Measurements from ENCODE around the gene TMEM175.

TMEM175 gene

GRCh38 chr4:906339-907102 lies 25.7 kb upstream of the TMEM175 start:
- Mint-ChIP-seq H3K27ac (peak overlapping the region; percentile 29), H3K9me3 (peaks cover 2% of the 10 kb centered on the region), H3K36me3 (peaks cover 66% of the 10 kb centered on the region), H3K4me3 (no peak overlapping the region), H3K27me3 (no peaks in the 10 kb centered on the region), H3K4me1 (peaks cover 14% of the 10 kb centered on the region)
- ATAC-seq, result no peak

- peaks cover 17% of the 10 kb centered on the region for H3K4me1 Mint-ChIP-seq
- peaks cover 2% of the 10 kb centered on the region for H3K9me3 Mint-ChIP-seq
- peaks cover 69% of the 10 kb centered on the region for H3K36me3 Mint-ChIP-seq
- H3K4me3 Mint-ChIP-seq, result no peak overlapping the region
- ATAC-seq, result no peak
- H3K27ac Mint-ChIP-seq, result no peak overlapping the region
- no peaks in the 10 kb centered on the region for H3K27me3 Mint-ChIP-seq
These were observed 25.2 kb upstream of the TMEM175 start for GRCh38 chr4:907103-907400.

- H3K27ac Mint-ChIP-seq, result no peak overlapping the region
- H3K27me3 Mint-ChIP-seq, result no peaks in the 10 kb centered on the region
- peaks cover 2% of the 10 kb centered on the region for H3K9me3 Mint-ChIP-seq
- H3K36me3 Mint-ChIP-seq, result peaks cover 70% of the 10 kb centered on the region
- ATAC-seq, result no peak
- no peak overlapping the region for H3K4me3 Mint-ChIP-seq
- peaks cover 13% of the 10 kb centered on the region for H3K4me1 Mint-ChIP-seq
These were observed 24.4 kb upstream of the TMEM175 start for GRCh38 chr4:907691-908425.

- peaks cover 2% of the 10 kb centered on the region for H3K9me3 Mint-ChIP-seq
- peaks cover 61% of the 10 kb centered on the region for H3K36me3 Mint-ChIP-seq
- no peak overlapping the region for H3K27ac Mint-ChIP-seq
- peaks cover 10% of the 10 kb centered on the region for H3K4me1 Mint-ChIP-seq
- H3K4me3 Mint-ChIP-seq, result no peak overlapping the region
- ATAC-seq, result no peak
- no peaks in the 10 kb centered on the region for H3K27me3 Mint-ChIP-seq
These were observed 23.1 kb upstream of the TMEM175 start for GRCh38 chr4:909131-909571.

- no peak for ATAC-seq
- Mint-ChIP-seq H3K4me3 (no peak overlapping the region), H3K36me3 (peaks cover 59% of the 10 kb centered on the region), H3K4me1 (peaks cover 14% of the 10 kb centered on the region), H3K27ac (no peak overlapping the region), H3K27me3 (no peaks in the 10 kb centered on the region), H3K9me3 (peaks cover 2% of the 10 kb centered on the region)
These were observed 22.4 kb upstream of the TMEM175 start for GRCh38 chr4:909821-910220.

GRCh38 chr4:910366-911091 lies 21.7 kb upstream of the TMEM175 start:
- Mint-ChIP-seq H3K27ac (peak overlapping the region; percentile 51), H3K27me3 (no peaks in the 10 kb centered on the region), H3K4me1 (peaks cover 21% of the 10 kb centered on the region), H3K9me3 (peaks cover 2% of the 10 kb centered on the region), H3K4me3 (no peak overlapping the region), H3K36me3 (peaks cover 52% of the 10 kb centered on the region)
- no peak for ATAC-seq

GRCh38 chr4:911221-911751 lies 21.0 kb upstream of the TMEM175 start:
- Mint-ChIP-seq H3K9me3 (no peaks in the 10 kb centered on the region), H3K36me3 (peaks cover 47% of the 10 kb centered on the region), H3K4me1 (peaks cover 29% of the 10 kb centered on the region), H3K27me3 (no peaks in the 10 kb centered on the region), H3K27ac (peak overlapping the region; percentile 51), H3K4me3 (no peak overlapping the region)
- no peak for ATAC-seq

GRCh38 chr4:911871-912490 lies 20.3 kb upstream of the TMEM175 start:
- Mint-ChIP-seq H3K27me3 (no peaks in the 10 kb centered on the region), H3K36me3 (peaks cover 40% of the 10 kb centered on the region), H3K9me3 (no peaks in the 10 kb centered on the region), H3K27ac (peak overlapping the region; percentile 51), H3K4me1 (peaks cover 36% of the 10 kb centered on the region), H3K4me3 (no peak overlapping the region)
- ATAC-seq, result no peak

- no peak overlapping the region for H3K4me3 Mint-ChIP-seq
These were observed 19.5 kb upstream of the TMEM175 start for GRCh38 chr4:912548-913279.

GRCh38 chr4:913280-913618 lies 19.0 kb upstream of the TMEM175 start:
- Mint-ChIP-seq H3K4me3 (no peak overlapping the region), H3K27ac (no peak overlapping the region), H3K4me1 (peaks cover 42% of the 10 kb centered on the region), H3K36me3 (peaks cover 39% of the 10 kb centered on the region), H3K9me3 (no peaks in the 10 kb centered on the region), H3K27me3 (no peaks in the 10 kb centered on the region)
- ATAC-seq, result no peak

More at GRCh38 chr4:912548-913279, 19.5 kb upstream of the TMEM175 start:
- no peak for ATAC-seq
- Mint-ChIP-seq H3K27me3 (no peaks in the 10 kb centered on the region), H3K36me3 (peaks cover 39% of the 10 kb centered on the region), H3K4me1 (peaks cover 42% of the 10 kb centered on the region), H3K9me3 (no peaks in the 10 kb centered on the region), H3K27ac (no peak overlapping the region)

- Mint-ChIP-seq H3K4me1 (peaks cover 48% of the 10 kb centered on the region), H3K36me3 (peaks cover 37% of the 10 kb centered on the region), H3K27me3 (no peaks in the 10 kb centered on the region), H3K4me3 (no peak overlapping the region), H3K27ac (peak overlapping the region; percentile 70), H3K9me3 (no peaks in the 10 kb centered on the region)
- no peak for ATAC-seq
These were observed 17.7 kb upstream of the TMEM175 start for GRCh38 chr4:914531-914930.

- Mint-ChIP-seq H3K4me1 (peaks cover 53% of the 10 kb centered on the region), H3K9me3 (no peaks in the 10 kb centered on the region), H3K27ac (peak overlapping the region; percentile 70), H3K4me3 (peak overlapping the region; percentile 66), H3K36me3 (peaks cover 39% of the 10 kb centered on the region), H3K27me3 (no peaks in the 10 kb centered on the region)
- peak; percentile 79 for ATAC-seq
These were observed 17.2 kb upstream of the TMEM175 start for GRCh38 chr4:915041-915474.

- Mint-ChIP-seq H3K4me3 (peak overlapping the region; percentile 66), H3K4me1 (peaks cover 57% of the 10 kb centered on the region), H3K27ac (peak overlapping the region; percentile 70), H3K36me3 (peaks cover 40% of the 10 kb centered on the region), H3K27me3 (no peaks in the 10 kb centered on the region), H3K9me3 (no peaks in the 10 kb centered on the region)
- no peak for ATAC-seq
These were observed 16.7 kb upstream of the TMEM175 start for GRCh38 chr4:915595-915994.

GRCh38 chr4:917466-917865 lies 14.8 kb upstream of the TMEM175 start:
- Mint-ChIP-seq H3K36me3 (peaks cover 23% of the 10 kb centered on the region), H3K4me1 (peaks cover 63% of the 10 kb centered on the region), H3K27ac (no peak overlapping the region), H3K4me3 (no peak overlapping the region), H3K9me3 (no peaks in the 10 kb centered on the region), H3K27me3 (no peaks in the 10 kb centered on the region)
- no peak for ATAC-seq
